ENCODE data around the gene ABCA3. TPM values are rescaled to one million over a fixed set of nuclear protein-coding genes. Genes with fewer than 3 reads are reported as not detected.

Gene ABCA3
- total and polyA plus RNA-seq, 12 donors = 3.3 to 30.8 (median 21.6) TPM

GRCh38 chr16:2252806-2253148 is 87.8 kb downstream of the ABCA3 start:
- TF ChIP-seq POLR2A (IDR thresholded peaks at IDR 0.05) = no peak
- TF ChIP-seq, protein P1, sequence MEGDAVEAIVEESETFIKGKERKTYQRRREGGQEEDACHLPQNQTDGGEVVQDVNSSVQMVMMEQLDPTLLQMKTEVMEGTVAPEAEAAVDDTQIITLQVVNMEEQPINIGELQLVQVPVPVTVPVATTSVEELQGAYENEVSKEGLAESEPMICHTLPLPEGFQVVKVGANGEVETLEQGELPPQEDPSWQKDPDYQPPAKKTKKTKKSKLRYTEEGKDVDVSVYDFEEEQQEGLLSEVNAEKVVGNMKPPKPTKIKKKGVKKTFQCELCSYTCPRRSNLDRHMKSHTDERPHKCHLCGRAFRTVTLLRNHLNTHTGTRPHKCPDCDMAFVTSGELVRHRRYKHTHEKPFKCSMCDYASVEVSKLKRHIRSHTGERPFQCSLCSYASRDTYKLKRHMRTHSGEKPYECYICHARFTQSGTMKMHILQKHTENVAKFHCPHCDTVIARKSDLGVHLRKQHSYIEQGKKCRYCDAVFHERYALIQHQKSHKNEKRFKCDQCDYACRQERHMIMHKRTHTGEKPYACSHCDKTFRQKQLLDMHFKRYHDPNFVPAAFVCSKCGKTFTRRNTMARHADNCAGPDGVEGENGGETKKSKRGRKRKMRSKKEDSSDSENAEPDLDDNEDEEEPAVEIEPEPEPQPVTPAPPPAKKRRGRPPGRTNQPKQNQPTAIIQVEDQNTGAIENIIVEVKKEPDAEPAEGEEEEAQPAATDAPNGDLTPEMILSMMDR (IDR thresholded peaks at IDR 0.05) = no peak
- peak overlapping the region in 2 of 5 donors; percentile 88 to 91 for H3K27ac ChIP-seq

GRCh38 chr16:2251296-2252111 is 89.0 kb downstream of the ABCA3 start, which contains the start of gene ECI1:
Gene ECI1 (minus strand): TSS chr16:2251587. CDS start chr16:2251566, 21 bp downstream.
- DNase-seq = peak; percentile 97 to 98 (median 98)
- H3K9me3 ChIP-seq (replicated peaks in 1 of 3) = no peaks in the 10 kb centered on the region
- intact Hi-C loops (cut with DNase I) = loop anchor here in 1 of 2 donors (10.0 kb wide), 1 partner anchor 87 kb away; no protein-coding TSS in a partner anchor
- 1 to 8% (median 1%) methylated on average over 4 to 88 of the region's 88 CpGs for WGBS, 4 donors
- H3K27ac ChIP-seq = peak within 1 kb of the TSS; percentile 57 to 98 (median 88)
- H3K36me3 ChIP-seq (replicated peaks in 1 of 2) = peaks cover 0 to 41% of the 10 kb centered on the region in 2 donors
- H3K27me3 ChIP-seq = no peaks in the 10 kb centered on the region
- TF ChIP-seq, protein P1 (IDR thresholded peaks at IDR 0.05) = peak; percentile 66 to 94 (median 72)
- peak; percentile 59 to 92 for TF ChIP-seq POLR2A (IDR thresholded peaks at IDR 0.05)
- peak within 1 kb of the TSS in 2 of 4 donors; percentile 14 to 91 for H3K4me3 ChIP-seq
- H3K4me1 ChIP-seq (replicated peaks in 1 of 2) = peaks cover 19 to 23% of the 10 kb centered on the region in 2 donors

More at GRCh38 chr16:2252806-2253148, 87.8 kb downstream of the ABCA3 start:
- intact Hi-C loops (cut with DNase I) = loop anchor here in 1 of 2 donors (10.0 kb wide), 1 partner anchor 88 kb away; no protein-coding TSS in a partner anchor
- Histone ChIP-seq H3K4me1 (replicated peaks in 1 of 2) (peaks cover 19 to 23% of the 10 kb centered on the region in 2 donors), H3K4me3 (no peak overlapping the region), H3K36me3 (replicated peaks in 1 of 2) (peaks cover 0 to 50% of the 10 kb centered on the region in 2 donors), H3K9me3 (replicated peaks in 1 of 3) (no peaks in the 10 kb centered on the region), H3K27me3 (no peaks in the 10 kb centered on the region)
- 92 to 96% (median 94%) methylated on average over 7 of the region's 7 CpGs for WGBS, 4 donors
- DNase-seq = no peak

- 5 to 8% (median 6%) methylated on average over 20 to 35 of the region's 35 CpGs for WGBS, 4 donors
- H3K36me3 ChIP-seq (replicated peaks in 1 of 2) = peaks cover 0 to 41% of the 10 kb centered on the region in 2 donors
These were observed 89.8 kb downstream of the ABCA3 start for GRCh38 chr16:2250652-2251295.

More at GRCh38 chr16:2250652-2251295, 89.8 kb downstream of the ABCA3 start:
- intact Hi-C loops (cut with DNase I) = loop anchor here in 1 of 2 donors (10.0 kb wide), 1 partner anchor 86 kb away; no protein-coding TSS in a partner anchor
- Histone ChIP-seq H3K4me3 (peak overlapping the region in 2 of 4 donors; percentile 14 to 91), H3K27ac (peak overlapping the region; percentile 57 to 98 (median 88)), H3K4me1 (replicated peaks in 1 of 2) (peaks cover 19 to 23% of the 10 kb centered on the region in 2 donors), H3K9me3 (replicated peaks in 1 of 3) (no peaks in the 10 kb centered on the region), H3K27me3 (no peaks in the 10 kb centered on the region)
- TF ChIP-seq, protein P1 (IDR thresholded peaks at IDR 0.05) = no peak
- TF ChIP-seq POLR2A (IDR thresholded peaks at IDR 0.05) = no peak
- peak in 5 of 7 donors; percentile 50 to 77 (median 70) for DNase-seq

Data from adrenal gland (tissue), 12 donors.